Measurements from ENCODE around the gene AUNIP. TPM values are rescaled to one million over a fixed set of nuclear protein-coding genes. Genes with fewer than 3 reads are reported as not detected.

The AUNIP gene
- total and polyA plus RNA-seq, 2 of the 8 experiments (the other 6 are each of a cell fraction or from before 2014, with no cell fraction given): 18.6 to 23.2 TPM

GRCh38 chr1:25885602-25886001 lies 26.3 kb upstream of the AUNIP start:
- Histone ChIP-seq H3K4me2 (ENCODE audit: insufficient read depth in 1 of 2, low read depth in 2 of 2, low read length in 2 of 2) (no peak overlapping the region), H4K5ac (ENCODE audit: insufficient read length, low read depth, low read length) (no peak overlapping the region), H4K20me1 (replicated peaks in 1 of 2; ENCODE audit: control insufficient read depth in 1 of 2, insufficient read depth in 2 of 2, low read length in 2 of 2) (no peaks in the 10 kb centered on the region), H2AK5ac (ENCODE audit: low read depth, low read length) (no peak overlapping the region), H3K27ac (ENCODE audit: low read depth, low read length) (no peak overlapping the region), H3K36me3 (ENCODE audit: control insufficient read depth in 2 of 4, insufficient read depth in 4 of 4, low read length in 3 of 4) (no peaks in the 10 kb centered on the region), H3K4me3 (ENCODE audit: extremely low read depth in 1 of 4, insufficient read depth in 2 of 4, low read depth in 3 of 4, low read length in 4 of 4) (no peak overlapping the region), H3K79me2 (ENCODE audit: control insufficient read depth in 1 of 2, insufficient read depth in 2 of 2, low read length in 2 of 2) (no peaks in the 10 kb centered on the region), H2BK15ac (ENCODE audit: low read length) (no peak overlapping the region), H3K4ac (replicated peaks; ENCODE audit: insufficient read length, low read depth, low read length) (no peak overlapping the region), H2BK5ac (ENCODE audit: low read depth, low read length) (no peak overlapping the region), H2BK20ac (ENCODE audit: low read length) (no peak overlapping the region; the same call in 1 of the 2 replicates), H3K23ac (ENCODE audit: insufficient read length) (no peak overlapping the region), H3K27me3 (replicated peaks in 1 of 4; ENCODE audit: control insufficient read depth in 3 of 4, extremely low read depth in 1 of 4, insufficient read depth in 3 of 4, low read length in 3 of 4) (no peaks in the 10 kb centered on the region), H3K9me3 (ENCODE audit: insufficient read depth in 2 of 2, low read depth in 1 of 2, low read length in 1 of 2) (no peaks in the 10 kb centered on the region), H2BK12ac (ENCODE audit: low read depth, low read length) (no peak overlapping the region), H3K4me1 (replicated peaks in 1 of 4; ENCODE audit: control insufficient read depth in 3 of 4, insufficient read depth in 4 of 4, low read length in 3 of 4) (peaks cover 0 to 5% (median 1%) of the 10 kb centered on the region in 4 experiments; a peak in 2 of 7 replicates), H2BK120ac (replicated peaks; ENCODE audit: low read depth, low read length) (no peak overlapping the region), H3K14ac (ENCODE audit: insufficient read length) (no peak overlapping the region), H3K9ac (replicated peaks in 1 of 4; ENCODE audit: extremely low read depth in 1 of 4, low read depth in 3 of 4, low read length in 3 of 4) (no peak overlapping the region), H3K18ac (ENCODE audit: extremely low read depth, low read length) (no peak overlapping the region), H4K8ac (ENCODE audit: extremely low read depth, insufficient read depth, low read length) (no peak overlapping the region), H3K23me2 (ENCODE audit: low read depth, low read length) (no peaks in the 10 kb centered on the region), H2AFZ (ENCODE audit: low read length) (no peak overlapping the region), H3K56ac (replicated peaks; ENCODE audit: insufficient read length, low read depth, low read length) (no peak overlapping the region), H3K79me1 (ENCODE audit: low read depth, low read length) (no peaks in the 10 kb centered on the region), H4K91ac (replicated peaks; ENCODE audit: insufficient read length, low read length) (no peak overlapping the region)
- 90% methylated on average over 1 of the region's 1 CpG; no CpG with 5 or more reads in 1 of the 2 experiments for WGBS, 2 experiments (ENCODE audit: extremely low coverage in 1 of 2, insufficient coverage in 1 of 2, insufficient read length in 1 of 2, insufficient replicate concordance in 2 of 2, low coverage in 1 of 2, low lambda C conversion rate in 2 of 2, missing lambda C conversion rate in 1 of 2)
- FAIRE-seq: no peak
- DNase-seq (ENCODE audit: low read depth in 1 of 2, low spot score in 2 of 2): no peak
- ChIA-PET POLR2A (ENCODE audit: partially characterized antibody) (interaction anchor here (1.7 to 5.3 kb wide), 2 partner anchors 10 to 11 kb away, joined by 5 to 28 read pairs; partner anchors contain the start of gene PAQR7), CTCF (ENCODE audit: partially characterized antibody) (interaction anchor here (1.0 kb wide), 1 partner anchor 105 kb away, joined by 4 read pairs; no protein-coding TSS in a partner anchor)
- TF ChIP-seq, protein P1, sequence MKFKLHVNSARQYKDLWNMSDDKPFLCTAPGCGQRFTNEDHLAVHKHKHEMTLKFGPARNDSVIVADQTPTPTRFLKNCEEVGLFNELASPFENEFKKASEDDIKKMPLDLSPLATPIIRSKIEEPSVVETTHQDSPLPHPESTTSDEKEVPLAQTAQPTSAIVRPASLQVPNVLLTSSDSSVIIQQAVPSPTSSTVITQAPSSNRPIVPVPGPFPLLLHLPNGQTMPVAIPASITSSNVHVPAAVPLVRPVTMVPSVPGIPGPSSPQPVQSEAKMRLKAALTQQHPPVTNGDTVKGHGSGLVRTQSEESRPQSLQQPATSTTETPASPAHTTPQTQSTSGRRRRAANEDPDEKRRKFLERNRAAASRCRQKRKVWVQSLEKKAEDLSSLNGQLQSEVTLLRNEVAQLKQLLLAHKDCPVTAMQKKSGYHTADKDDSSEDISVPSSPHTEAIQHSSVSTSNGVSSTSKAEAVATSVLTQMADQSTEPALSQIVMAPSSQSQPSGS (IDR thresholded peaks at IDR 0.05; ENCODE audit: low read length): no peak
- TF ChIP-seq POLR2AphosphoS5 (IDR thresholded peaks at IDR 0.05; ENCODE audit: low read depth, low read length): no peak
- TF ChIP-seq CHD2 (IDR thresholded peaks at IDR 0.05; ENCODE audit: low read length): no peak
- no peak for TF ChIP-seq TCF12 (IDR thresholded peaks at IDR 0.05; ENCODE audit: low read depth, low read length)
- TF ChIP-seq E2F6 (IDR thresholded peaks at IDR 0.05): no peak
- no peak for TF ChIP-seq SUZ12 (IDR thresholded peaks at IDR 0.05; ENCODE audit: low read length)
- TF ChIP-seq HDAC2 (IDR thresholded peaks at IDR 0.05; ENCODE audit: borderline replicate concordance in 1 of 2, low read depth in 2 of 2, low read length in 2 of 2): no peak

Measured in H1 (cell line).